Activated CD4-positive, alpha-beta T cell treated with anti-CD3 and anti-CD28 coated beads, Interleukin-2, Interleukin-4, amounts not matched to agents 100 ng/mL and 50 ng/mL, durations not matched to agents 16 hours and 8 hours (primary cell): ENCODE data around the gene ASH1L.
"Not testable (repeated sequence)": the region's sequence is repeated elsewhere in the genome, so short reads cannot be mapped to it uniquely, and the experiment has no call there.

Experiments
- DNase-seq: peaks from one replicate; pipeline ENCODE4 v3.0.0-alpha.2; 2020; ENCODE audit warnings: low spot score

Gene ASH1L

DNA sequence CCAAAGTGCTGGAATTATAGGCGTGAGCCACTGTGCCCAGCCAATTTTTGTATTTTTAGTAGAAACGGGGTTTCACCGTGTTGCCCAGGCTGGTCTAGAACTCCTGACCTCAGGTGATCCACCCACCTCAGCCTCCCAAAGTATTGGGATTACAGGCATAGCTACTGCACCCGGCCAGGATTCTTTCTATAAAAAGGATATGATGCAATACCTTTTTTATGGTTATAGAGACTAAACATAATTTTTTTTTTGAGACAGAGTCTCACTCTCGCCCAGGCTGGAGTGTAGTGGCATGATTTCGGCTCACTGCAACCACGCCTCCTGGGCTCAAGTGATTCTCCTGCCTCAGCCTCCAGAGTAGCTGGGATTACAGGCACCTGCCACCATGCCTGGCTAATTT, 233.7 kb downstream of the ASH1L start:
- DNase-seq, result not testable (repeated sequence)

GRCh38 chr1:155327981-155328380, 234.6 kb downstream of the ASH1L start:
- no peak for DNase-seq

- no peak for DNase-seq
Observed at GRCh38 chr1:155326631-155327037, 236.0 kb downstream of the ASH1L start.

GRCh38 chr1:155326020-155326526, 236.5 kb downstream of the ASH1L start:
- no peak for DNase-seq

DNA sequence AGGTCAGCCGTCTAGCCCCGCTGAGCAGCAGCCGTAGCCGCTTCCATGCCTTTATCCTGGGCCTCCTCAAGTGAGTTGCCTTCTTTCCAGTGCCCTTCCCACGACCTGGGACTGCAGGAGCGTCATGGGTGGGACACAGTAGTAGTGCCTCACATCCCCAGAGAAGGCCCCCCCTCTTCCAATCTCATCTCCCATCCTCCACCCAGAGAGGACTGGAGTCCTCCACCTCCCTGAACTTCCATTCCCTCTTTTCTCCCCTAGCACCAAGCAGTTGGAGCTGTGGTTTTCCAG, 237.1 kb downstream of the ASH1L start:
- DNase-seq, result no peak

DNA sequence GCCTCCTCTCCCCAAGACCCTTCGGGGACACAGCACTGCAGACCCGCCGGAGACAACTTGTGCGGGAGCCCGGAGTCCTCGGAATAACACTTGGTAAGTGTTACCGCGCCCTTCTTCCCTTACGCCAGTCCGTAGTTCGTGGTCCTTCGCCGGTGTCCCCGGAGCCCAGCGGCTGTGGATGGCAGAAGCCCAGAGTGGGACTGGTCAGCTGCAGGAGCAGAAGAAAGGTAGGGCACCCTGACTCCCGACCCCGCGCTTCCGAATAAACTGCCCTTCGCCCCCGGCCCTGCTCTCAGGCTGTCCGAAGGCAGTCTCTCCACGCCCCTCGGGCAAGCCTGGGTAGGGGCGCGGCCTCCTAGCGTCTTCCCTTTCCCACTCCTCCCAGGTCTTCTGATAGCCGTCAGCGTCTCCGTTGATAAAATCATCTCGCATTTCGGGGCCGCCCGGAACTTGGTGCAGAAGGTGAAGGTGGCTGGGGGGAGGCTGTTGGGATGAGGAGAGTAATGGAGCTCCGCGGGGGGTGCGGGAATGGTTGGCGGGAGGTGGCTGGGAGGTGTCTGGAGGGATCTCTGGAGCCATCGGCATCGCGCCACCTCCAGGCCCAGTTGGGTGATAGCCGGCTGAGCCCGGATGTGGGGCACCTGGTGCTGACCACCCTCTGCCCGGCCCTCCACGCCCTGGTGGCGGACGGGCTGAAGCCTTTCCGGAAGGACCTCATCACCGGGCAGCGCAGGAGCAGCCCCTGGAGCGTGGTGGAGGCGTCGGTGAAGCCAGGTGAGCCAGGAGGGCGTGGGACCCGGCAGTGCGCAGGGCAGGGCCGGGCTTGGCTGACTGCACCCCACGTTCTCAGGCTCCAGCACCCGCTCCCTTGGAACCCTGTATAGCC, 237.6 kb downstream of the ASH1L start:
- DNase-seq, result no peak

DNA sequence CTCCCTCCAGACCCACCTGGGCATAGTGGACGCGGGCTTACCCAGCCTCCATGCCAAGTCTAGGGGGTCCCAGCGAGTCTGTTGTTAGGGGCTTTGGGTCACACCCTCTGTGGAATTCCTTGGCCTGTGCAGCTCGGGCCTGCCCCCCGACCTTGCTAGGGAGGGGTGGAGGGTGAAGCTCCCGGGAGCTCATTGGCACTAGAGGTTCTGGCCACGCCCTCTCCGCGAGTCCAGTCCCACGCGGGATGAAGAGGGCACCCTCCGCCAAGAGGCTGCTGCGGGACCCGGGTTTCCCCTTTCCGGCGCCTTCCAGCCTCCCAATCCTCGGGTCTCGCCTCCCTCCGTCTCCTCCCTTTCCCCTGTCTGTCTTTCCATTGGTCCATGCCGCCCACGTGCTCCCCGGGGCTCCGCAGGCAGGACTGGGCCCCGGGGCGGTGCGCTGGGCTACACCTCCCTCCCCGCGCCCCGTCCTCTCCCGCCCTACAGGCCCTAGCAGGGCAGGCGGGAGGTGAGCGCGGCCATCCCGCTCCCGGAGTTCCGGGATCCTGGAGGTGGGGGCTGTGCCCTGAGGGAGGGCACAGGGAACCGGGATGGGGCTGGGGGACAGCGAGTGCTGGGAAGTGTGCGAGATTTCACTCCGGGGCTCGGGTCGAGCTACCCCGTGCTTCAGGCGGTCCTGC, 238.4 kb downstream of the ASH1L start:
- DNase-seq, result peak; percentile 94

- peak; percentile 84 for DNase-seq
Observed at GRCh38 chr1:155323729-155324036, 238.9 kb downstream of the ASH1L start.

GRCh38 chr1:155322953-155323728, 239.5 kb downstream of the ASH1L start:
- peak; percentile 87 for DNase-seq

DNA sequence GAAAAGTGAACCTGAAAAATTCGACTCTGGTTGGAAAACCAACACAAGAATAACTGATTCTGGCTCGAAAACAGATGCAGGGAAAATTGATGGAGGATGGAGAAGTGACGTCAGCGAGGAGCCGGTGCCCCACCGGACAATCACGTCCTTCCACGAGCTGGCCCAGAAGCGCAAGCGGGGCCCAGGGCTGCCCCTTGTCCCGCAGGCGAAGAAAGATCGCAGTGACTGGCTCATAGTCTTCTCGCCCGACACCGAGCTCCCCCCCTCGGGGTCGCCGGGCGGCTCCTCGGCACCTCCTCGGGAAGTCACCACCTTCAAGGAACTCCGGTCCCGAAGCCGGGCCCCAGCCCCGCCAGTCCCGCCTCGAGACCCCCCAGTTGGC, 240.0 kb downstream of the ASH1L start:
- DNase-seq, result no peak

GRCh38 chr1:155321639-155322503, 240.7 kb downstream of the ASH1L start:
- DNase-seq, result no peak

DNA sequence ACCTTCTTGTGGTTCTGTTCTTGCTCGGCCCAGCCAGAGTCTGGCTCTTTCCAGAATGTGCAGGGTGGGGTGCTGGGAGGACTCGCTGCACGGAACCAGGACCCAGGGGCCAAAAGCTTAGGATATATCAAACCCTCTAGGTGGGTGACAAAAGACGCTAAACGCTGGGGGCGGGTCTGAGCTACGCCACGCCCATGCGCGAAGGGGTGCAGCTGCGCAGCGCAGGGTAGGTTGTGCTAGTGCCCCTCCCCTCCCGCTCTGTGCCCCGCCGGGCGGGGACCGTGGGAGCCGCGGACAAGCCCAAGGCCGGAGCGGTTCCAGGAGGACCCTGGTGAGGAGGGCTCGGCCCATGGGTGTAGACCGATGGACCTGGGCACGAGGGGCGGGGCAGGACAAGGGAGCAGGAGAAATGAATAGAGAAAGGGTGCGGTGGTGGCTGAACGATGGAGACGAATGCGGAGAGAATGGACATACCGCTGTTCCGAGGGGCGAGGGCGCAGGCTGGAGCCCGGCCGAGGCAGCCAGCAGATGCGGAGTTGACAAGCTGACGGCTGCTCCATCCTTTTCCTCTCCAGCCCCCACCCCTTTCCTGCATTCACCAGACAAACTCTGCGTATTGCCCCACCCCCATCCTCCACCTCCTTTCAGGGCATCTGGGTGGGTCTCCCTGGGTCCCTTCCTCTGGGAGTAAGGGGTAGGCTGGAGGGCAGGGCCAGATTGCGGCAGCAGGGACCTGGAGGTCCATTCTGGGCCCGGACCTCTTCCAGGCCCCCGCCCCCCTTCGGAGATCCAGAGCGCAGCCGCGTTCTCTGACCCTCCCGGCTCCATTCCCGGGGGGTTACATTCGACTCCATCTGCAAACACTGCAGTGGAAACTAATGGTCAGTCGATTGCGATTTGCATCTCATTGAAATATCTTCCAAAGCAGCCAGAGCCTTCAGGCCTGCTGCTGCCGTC, 241.7 kb downstream of the ASH1L start, which contains the start of gene RUSC1:
Gene RUSC1 (plus strand): TSS at position 234 of the 957 bp plus-strand sequence. CDS start 880 bp downstream, outside the sequence.
- DNase-seq, result peak; percentile 65

- no peak for DNase-seq
Observed at GRCh38 chr1:155320252-155320651, 242.4 kb downstream of the ASH1L start.

- no peak for DNase-seq
Observed at GRCh38 chr1:155319536-155319935, 243.1 kb downstream of the ASH1L start.

DNA sequence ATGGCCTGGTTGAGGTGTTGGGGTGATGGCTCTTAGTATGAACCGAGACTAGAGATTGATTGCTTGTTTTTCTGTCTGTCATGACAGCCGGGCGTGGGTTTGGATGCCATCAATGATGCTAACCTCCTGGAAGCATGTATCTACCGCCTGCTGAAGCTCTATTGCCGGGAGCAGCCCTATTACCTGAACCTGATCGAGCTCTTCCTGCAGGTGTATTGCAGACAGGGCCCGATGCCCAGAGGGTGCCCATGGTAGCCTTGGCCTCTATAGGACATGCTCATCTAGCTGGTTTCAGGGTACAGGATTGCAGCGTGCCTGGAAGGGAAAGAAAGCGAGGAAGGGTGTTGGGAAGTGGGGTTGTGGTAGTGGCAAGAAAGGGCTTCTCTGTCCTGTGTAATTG, 244.5 kb downstream of the ASH1L start:
- DNase-seq, result no peak

DNA sequence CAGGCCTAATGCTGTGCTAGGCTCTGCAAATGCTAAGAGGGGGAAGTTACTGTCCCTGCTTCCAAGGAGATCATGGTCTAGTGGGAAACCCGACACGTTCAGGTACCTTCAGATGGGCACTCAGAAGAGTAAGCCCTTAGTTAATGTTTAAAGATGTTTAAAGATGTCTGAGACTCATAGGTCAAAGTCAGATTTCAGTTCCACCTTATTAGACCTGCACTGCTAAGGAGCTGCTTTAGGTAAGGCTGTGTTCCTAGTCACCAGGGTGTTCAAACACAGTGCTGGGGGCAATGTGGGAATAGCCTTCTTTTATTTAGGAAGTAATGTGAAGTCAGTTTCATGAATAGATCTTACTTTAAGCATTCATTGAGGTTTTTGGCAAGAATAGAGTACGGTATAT, 245.7 kb downstream of the ASH1L start:
- no peak for DNase-seq

DNA sequence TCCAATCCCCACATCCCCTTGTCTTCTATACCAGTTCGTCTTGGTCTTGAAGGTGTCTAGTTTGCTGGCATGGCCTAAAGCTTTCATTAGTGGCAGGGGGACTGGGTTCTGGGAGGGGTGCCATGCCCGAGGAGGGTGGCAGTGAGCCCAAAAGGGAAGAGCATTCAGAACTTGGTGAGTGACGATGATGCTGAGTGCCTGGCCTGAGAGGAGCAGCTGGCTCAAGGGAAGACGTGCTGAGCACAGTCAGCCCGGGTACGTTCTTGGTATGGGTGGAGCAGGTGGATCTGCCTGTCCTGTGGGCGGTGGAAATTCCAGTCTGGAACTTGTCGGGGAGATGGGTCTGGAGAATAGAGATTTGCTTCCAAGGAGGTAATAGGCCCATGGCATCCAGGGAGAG, 249.3 kb downstream of the ASH1L start:
- DNase-seq, result no peak

GRCh38 chr1:155309423-155310021, 253.1 kb downstream of the ASH1L start:
- DNase-seq, result no peak

GRCh38 chr1:155308493-155309422, 253.8 kb downstream of the ASH1L start, which contains the start of gene FDPS:
Gene FDPS (plus strand): TSS chr1:155308866. CDS start chr1:155309790, 924 bp downstream.
- DNase-seq, result peak; percentile 99
